ENCODE measurements around the gene CEP41.

The CEP41 gene

GRCh38 chr7:130350945-130351790 lies 89.6 kb downstream of the CEP41 start:
- no peak for DNase-seq (ENCODE audit: low read depth)

- no peak for DNase-seq (ENCODE audit: low read depth)
Observed at GRCh38 chr7:130349911-130350782, 90.7 kb downstream of the CEP41 start.

GRCh38 chr7:130346941-130347340 lies 93.9 kb downstream of the CEP41 start:
- no peak for DNase-seq (ENCODE audit: low read depth)

GRCh38 chr7:130346177-130346905 lies 94.5 kb downstream of the CEP41 start:
- DNase-seq (ENCODE audit: low read depth) = no peak

DNA sequence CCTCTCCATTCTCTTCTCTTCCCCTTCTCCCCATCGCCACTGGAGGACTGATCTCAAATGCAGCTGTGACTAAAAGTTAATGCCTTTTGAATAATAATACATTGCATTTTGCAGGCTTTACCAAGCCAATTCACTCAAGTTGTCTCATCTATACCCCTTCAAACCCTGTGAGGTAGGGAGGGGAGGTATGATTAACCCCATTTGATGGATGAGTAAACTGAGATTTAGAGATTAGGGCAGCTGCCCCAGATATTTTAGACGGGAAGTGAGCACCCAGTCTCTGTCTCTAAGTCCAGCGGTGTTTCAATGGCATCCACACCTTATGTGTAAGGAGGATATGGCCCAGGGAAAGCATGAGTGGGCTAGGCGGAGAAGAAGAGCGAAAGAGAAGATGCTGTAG lies 95.1 kb downstream of the CEP41 start:
- DNase-seq (ENCODE audit: low read depth) = no peak

GRCh38 chr7:130345136-130345535 lies 95.7 kb downstream of the CEP41 start:
- DNase-seq (ENCODE audit: low read depth) = no peak

- DNase-seq (ENCODE audit: low read depth) = no peak
Observed at GRCh38 chr7:130344271-130344866, 96.4 kb downstream of the CEP41 start, which contains the start of gene CPA5. Gene CPA5 (plus strand): TSS chr7:130344816. CDS start chr7:130346486, 1,670 bp downstream.

All from stimulated activated CD8-positive, alpha-beta memory T cell treated with anti-CD3 and anti-CD28 coated beads, Interleukin-7, amount 100 ng/mL, for 24 hours (primary cell).